Measurements from ENCODE around the gene CCDC192. TPM values are rescaled to one million over a fixed set of nuclear protein-coding genes. Genes with fewer than 3 reads are reported as not detected.
"Not testable (repeated sequence)": the region's sequence is repeated elsewhere in the genome, so short reads cannot be mapped to it uniquely, and the experiment has no call there.

The CCDC192 gene
- total RNA-seq, 1 donor from 2014 or later = not detected

DNA sequence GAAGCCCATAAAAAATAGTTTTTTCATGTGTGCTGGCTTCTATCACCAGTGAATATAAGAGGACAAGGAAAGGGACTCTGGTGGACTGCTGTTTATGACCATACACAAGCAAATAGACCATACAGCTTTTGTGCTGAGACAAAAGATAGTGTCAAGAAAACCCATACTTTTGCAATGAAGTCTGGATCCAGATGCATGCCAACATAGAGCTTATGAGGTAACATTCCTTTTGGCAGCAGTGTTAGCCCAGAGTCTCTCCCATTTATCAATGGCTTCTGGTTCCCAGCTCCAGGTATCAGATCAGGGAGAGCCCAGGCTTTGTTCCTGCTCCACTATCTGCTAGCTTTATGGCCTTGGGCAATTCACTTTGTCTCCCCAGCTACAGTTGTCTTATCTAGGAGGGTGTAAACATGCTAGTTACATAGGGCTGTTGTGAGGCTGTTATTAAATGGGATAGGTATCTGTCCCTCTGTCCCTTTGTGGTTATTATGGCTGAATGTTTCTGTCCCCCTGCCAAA lies 55.6 kb downstream of the CCDC192 start:
- DNase-seq (ENCODE audit: low read depth in 2 of 2) = no peak

GRCh38 chr5:127761869-127762268 lies 58.7 kb downstream of the CCDC192 start:
- DNase-seq (ENCODE audit: low read depth in 2 of 2) = no peak

DNA sequence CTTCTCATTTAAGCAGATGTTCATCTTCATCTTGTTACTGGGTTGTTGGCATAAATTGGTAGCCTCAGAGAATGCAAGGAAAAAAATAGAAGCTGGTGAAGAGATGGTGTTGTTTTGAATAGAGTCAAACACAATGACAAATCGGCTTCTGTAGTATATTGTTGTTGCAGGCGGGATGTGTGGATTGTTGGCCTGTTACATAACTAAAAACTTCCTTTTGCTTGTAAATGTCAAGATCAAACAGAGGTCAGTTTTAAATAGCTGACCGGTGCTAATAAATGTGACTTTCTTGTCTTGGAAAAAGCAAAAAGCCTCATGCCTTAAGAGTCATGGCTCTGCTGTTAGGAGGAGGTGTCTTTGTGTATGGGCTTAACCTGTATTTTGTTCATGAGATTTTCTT lies 59.2 kb downstream of the CCDC192 start:
- DNase-seq (ENCODE audit: low read depth in 2 of 2) = peak in 1 of 2 donors; percentile 21

- peak in 1 of 2 donors; percentile 32 for DNase-seq (ENCODE audit: low read depth in 2 of 2)
Observed at GRCh38 chr5:127766676-127767335, 63.6 kb downstream of the CCDC192 start.

DNA sequence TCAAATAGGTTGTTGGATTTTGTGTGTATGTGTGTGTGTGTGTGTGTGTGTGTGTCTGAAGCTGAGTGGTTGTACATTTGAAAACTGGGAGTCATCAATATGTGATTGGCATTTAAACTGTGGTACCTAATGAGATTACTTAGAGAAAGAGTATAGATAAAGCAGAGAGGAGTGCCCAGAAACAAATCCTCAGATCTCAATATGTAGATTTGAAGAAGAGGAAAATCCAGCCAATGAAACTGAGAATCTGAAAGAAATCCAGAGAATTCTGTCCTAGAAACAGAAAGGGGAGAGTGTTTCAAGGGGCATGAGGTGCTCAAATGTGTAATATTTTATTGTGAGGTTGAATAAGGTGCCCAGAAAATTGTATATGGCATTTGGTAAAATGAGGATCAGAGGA lies 66.2 kb downstream of the CCDC192 start:
- no peak for DNase-seq (ENCODE audit: low read depth in 2 of 2)

GRCh38 chr5:127770272-127770671 lies 67.1 kb downstream of the CCDC192 start:
- no peak for DNase-seq (ENCODE audit: low read depth in 2 of 2)

DNA sequence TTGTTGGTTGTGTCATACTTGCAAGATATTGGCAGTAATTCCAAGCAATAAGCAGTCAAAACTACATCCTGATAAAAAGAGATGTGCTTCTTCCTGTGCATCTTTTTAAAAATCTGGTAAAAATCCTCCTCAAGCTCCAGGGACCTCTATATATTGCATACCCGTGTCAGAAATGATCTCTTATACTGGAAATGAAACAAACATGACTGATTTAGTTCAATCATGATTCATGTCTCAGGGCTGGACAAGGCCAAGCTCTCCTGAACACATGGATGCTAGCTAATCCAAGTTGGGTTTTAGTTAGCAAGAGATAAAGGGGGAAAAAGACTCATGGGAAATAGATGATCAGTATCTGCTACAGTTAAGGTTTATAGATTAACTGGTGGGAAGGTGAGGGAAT lies 69.3 kb downstream of the CCDC192 start:
- DNase-seq (ENCODE audit: low read depth in 2 of 2) = no peak

- DNase-seq (ENCODE audit: low read depth in 2 of 2) = no peak
Observed at GRCh38 chr5:127774221-127774620, 71.0 kb downstream of the CCDC192 start.

DNA sequence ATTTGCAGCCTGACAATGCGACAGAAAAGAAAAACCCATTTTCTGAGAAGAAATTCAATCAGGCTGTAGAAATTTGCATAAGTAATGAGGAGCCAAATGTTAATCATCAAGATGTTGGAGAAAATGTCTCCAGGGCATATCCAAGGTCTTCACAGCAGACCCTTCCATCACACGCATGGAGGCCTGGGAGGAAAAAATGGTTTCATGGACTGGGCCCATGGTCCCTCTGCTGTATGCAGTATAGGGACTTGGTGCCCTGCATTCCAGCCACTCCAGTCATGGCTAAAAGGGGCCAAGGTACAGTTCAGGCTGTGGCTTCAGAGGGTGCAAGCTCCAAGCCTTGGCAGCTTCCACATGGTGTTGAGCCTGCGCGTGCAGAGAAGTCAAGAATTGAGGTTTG lies 73.3 kb downstream of the CCDC192 start:
- no peak for DNase-seq (ENCODE audit: low read depth in 2 of 2)

- no peak for DNase-seq (ENCODE audit: low read depth in 2 of 2)
Observed at GRCh38 chr5:127777957-127778356, 74.8 kb downstream of the CCDC192 start.

GRCh38 chr5:127782450-127782849 lies 79.3 kb downstream of the CCDC192 start:
- not testable (repeated sequence) for DNase-seq (ENCODE audit: low read depth in 2 of 2)

- DNase-seq (ENCODE audit: low read depth in 2 of 2) = no peak
Observed at GRCh38 chr5:127785098-127785927, 82.1 kb downstream of the CCDC192 start.

- no peak for DNase-seq (ENCODE audit: low read depth in 2 of 2)
Observed at GRCh38 chr5:127791439-127791838, 88.2 kb downstream of the CCDC192 start.

DNA sequence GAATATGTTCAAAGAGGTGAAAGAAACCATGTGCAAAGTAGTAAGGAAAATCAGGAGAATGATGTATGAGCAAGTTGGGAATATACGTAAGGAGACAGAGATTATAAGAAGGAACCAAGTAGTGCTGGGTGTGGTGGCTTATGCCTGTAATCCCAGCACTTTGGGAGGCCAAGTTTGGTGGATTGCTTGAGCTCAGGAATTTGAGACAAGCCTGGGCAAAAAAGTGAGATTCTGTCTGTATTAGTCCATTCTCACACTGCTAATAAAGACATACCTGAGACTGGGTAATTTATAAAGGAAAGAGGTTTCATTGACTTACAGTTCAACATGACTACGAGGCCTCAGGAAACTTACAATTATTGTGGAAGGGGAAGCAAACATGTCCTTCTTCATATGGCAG lies 88.7 kb downstream of the CCDC192 start:
- not testable (repeated sequence) for DNase-seq (ENCODE audit: low read depth in 2 of 2)

GRCh38 chr5:127793052-127793451 lies 89.9 kb downstream of the CCDC192 start:
- DNase-seq (ENCODE audit: low read depth in 2 of 2) = no peak

DNA sequence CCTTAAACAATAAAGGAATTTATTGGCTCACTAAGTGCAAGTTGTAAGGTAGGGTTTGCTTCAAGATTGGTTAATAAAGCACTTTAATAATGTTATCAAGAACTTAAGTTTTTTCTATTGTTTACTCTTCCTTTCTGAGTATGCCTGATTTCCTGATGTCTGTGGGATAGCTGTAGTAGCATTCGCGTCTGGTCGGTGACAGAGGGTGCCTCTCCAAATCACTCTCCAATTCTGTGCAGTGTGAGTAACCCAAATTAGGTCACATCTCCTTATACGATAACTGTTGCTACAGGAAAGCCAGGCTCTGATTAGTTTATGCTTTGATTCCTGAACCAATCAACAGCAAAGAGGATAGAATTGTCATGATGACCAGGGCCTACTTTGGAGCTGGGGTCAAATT lies 90.7 kb downstream of the CCDC192 start:
- DNase-seq (ENCODE audit: low read depth in 2 of 2) = no peak

DNA sequence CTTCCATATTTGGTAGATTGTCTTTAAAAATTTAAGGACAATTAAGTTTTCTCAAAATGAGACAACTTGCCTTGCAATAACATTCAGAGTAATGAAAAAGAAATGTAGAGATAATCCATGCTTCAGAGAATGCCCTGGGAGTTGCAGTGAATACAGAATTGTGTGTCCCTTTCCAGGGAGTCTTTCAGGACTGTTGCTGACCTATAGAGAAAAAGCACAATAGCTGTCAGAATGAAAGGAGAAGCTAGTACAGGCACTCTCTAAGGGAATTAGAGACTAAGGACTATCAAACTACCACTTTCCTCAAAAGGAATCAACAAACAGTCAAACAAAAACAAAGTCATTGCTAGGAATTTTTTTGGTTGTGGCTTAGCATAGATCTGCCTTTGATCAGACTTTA lies 93.0 kb downstream of the CCDC192 start:
- no peak for DNase-seq (ENCODE audit: low read depth in 2 of 2)

DNA sequence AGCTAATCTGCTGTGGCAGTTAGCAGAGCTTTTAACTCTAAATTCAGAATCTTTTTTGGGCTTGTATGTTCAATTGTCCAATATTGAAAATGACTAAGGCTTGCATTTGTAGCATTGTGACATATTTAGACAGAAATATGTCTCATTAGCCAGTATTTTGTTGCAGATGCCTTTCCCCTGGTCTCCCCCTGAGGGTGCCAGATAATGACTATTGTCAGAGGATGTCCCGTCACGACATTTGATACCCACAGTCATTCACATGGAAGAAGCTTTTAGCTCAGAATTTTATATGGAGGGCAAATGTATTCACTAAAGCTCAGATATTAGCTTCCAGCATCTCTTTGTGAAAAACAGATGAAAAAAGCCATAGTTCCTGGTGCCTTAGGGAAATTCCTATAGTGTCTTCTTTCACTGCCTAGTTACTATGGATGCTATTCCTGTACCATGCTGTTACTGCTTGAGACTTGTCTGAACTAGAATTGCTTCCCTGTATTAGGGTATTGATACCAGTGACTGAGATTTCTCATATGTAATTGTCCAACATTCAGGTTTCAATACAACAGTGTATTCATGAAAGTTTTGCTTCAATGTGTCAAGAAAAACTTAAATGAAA lies 96.2 kb downstream of the CCDC192 start:
- no peak for DNase-seq (ENCODE audit: low read depth in 2 of 2)

DNA sequence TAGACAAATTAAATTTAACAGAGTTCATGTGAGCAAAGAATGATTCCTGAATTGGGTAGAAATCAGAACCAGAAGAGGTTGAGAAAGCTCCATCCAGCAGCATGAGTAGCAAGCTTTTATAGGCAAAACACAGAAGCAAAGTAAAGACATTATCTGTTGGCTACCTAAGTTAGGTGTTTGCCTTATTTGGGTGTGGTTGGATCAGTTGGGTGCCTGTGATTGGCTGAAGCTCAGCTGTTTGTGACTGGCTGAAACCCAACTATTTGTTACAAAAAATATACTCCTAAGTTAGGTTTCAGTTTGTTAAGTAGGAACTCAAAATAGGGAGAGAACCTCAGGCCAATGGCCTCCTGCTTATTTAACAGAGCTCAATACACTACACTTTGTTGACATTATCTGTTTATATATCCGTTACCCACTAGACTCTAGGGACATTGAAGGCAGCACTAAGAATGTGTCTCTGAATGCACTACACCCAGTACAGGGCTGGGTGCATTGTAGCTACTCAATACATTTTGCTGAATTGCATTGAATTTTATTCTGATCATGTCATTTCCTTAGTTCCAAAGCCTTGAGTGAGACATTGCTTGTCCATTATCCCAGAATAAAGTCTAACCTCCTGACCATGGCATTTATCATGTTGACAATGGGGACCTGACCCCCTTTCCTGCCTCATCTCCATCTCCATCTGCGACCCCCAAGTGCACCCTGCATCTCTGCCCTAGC lies 98.7 kb downstream of the CCDC192 start:
- DNase-seq (ENCODE audit: low read depth in 2 of 2) = peak in 1 of 2 donors; percentile 43

GRCh38 chr5:127802477-127802865 lies 99.3 kb downstream of the CCDC192 start:
- no peak for DNase-seq (ENCODE audit: low read depth in 2 of 2)

DNA sequence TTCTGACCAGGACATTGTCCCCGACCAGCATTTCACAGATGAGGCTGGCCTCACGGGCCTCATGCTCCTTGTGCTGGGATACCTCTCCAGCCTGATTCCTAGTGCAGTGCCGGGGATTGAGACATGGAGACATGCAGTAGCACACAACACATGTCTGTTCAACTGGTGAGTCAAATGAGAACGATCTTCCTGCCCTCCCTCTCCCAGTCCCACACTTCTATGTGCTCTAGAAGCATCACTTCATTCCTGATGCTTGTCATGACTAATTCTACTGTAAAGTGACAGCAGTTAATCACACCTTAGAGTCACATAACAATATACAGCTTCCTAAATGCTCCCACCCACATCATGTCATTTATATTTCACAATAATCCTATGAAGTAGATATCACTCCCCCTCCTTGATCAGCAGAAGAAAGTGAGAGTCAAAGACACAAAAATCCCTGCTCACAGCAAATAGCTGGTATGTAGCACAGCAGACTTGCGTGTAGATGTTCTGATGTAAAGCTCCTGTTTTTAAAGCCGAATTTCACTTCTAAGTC lies 101.8 kb downstream of the CCDC192 start:
- no peak for DNase-seq (ENCODE audit: low read depth in 2 of 2)
